GM13977 (cell line): ENCODE measurements around the gene RIMS4.

Source experiments
- DNase-seq: peaks from one replicate; pipeline ENCODE4 v3.0.0; 2012; ENCODE audit warnings: low spot score
- in situ Hi-C: fragments of 300-500 bp; cut with MboI; formaldehyde crosslinking; loops from one replicate; pipeline ENCODE4 v1.12.0; 2022; ENCODE audit warnings: low sequenced_read_pairs, low pct_unique_long_range_greater_than_20kb, mixed read lengths, inconsistent platforms; ENCODE audit not compliant: unreplicated experiment
- TF ChIP-seq, protein P1 (sequence below): IDR thresholded peaks from 2 replicates; pipeline ENCODE4 v1.5.1; 2012; ENCODE audit warnings: mild to moderate bottlenecking, control low read depth; ENCODE audit not compliant: insufficient read depth; ENCODE audit errors: extremely low read depth, missing control alignments

RIMS4 gene

GRCh38 chr20:44762466-44763140 lies 47.7 kb downstream of the RIMS4 start:
- TF ChIP-seq, protein P1, sequence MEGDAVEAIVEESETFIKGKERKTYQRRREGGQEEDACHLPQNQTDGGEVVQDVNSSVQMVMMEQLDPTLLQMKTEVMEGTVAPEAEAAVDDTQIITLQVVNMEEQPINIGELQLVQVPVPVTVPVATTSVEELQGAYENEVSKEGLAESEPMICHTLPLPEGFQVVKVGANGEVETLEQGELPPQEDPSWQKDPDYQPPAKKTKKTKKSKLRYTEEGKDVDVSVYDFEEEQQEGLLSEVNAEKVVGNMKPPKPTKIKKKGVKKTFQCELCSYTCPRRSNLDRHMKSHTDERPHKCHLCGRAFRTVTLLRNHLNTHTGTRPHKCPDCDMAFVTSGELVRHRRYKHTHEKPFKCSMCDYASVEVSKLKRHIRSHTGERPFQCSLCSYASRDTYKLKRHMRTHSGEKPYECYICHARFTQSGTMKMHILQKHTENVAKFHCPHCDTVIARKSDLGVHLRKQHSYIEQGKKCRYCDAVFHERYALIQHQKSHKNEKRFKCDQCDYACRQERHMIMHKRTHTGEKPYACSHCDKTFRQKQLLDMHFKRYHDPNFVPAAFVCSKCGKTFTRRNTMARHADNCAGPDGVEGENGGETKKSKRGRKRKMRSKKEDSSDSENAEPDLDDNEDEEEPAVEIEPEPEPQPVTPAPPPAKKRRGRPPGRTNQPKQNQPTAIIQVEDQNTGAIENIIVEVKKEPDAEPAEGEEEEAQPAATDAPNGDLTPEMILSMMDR = no peak
- DNase-seq = no peak
- in situ Hi-C loops = no loop called here

GRCh38 chr20:44761423-44761822 lies 48.9 kb downstream of the RIMS4 start:
- TF ChIP-seq, protein P1 = no peak
- DNase-seq = no peak
- in situ Hi-C loops = no loop called here

DNA sequence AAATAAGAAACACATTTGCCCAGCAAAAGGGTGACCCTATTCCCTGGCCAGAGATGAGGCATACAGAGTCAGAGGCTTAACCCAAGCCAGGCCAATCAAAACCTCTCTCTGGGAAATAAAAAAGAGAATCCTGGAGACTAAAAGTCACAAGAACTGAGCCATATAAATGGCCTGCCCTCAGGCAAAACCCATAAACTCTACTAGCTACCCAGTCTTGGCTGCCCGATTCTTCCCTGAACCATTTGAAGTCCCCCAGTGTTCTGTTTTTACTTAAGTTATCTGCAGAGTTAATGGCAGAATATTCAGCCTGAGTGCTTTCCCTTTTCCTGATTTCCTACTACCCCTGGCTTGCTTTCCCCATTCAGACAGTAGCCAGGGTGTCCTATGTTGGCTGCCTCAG lies 50.8 kb downstream of the RIMS4 start:
- TF ChIP-seq, protein P1 = no peak
- DNase-seq = no peak
- in situ Hi-C loops = no loop called here

DNA sequence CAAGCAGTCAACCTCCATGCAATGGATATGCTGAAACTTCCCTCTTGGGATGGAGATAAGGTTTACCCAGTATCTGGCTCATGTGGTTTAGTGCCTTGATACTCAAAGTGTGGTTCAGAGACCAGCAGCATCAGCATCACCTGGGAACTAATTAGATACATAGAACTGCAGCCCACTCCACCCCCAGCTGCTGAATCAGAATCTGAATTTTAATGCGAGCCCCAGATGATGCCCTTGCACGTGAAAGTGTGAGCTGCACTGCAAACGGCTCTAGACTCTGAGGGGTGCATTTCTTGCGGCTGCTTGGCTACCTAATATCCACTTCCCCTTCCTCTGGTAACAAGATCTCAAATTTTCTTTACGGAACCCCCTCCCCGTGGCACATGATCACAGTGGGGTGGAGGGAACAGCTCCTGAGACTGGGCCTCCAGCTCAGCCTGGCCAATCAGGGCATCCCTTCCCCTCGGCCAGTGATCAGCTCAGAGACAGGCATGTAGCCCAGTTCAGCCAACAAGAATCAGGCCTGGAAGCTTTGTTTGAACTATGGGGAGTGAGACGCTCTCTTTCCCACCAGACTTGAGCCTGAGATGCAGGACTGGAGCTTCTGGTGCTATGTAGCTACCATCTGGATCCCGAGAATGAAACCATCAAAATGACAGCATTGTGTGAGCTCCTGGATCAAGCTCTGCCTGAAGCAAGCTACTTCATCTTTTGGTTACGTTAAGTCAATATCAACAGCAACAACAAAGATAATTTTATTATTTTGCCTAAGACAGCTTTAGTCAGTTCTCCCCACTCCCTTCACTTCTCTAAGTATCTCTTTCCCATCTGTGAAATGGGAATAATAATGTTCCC lies 51.9 kb downstream of the RIMS4 start:
- DNase-seq = no peak
- TF ChIP-seq, protein P1 = no peak
- in situ Hi-C loops = no loop called here

GRCh38 chr20:44756956-44757355 lies 53.4 kb downstream of the RIMS4 start:
- no peak for DNase-seq
- in situ Hi-C loops = no loop called here
- TF ChIP-seq, protein P1 = no peak

DNA sequence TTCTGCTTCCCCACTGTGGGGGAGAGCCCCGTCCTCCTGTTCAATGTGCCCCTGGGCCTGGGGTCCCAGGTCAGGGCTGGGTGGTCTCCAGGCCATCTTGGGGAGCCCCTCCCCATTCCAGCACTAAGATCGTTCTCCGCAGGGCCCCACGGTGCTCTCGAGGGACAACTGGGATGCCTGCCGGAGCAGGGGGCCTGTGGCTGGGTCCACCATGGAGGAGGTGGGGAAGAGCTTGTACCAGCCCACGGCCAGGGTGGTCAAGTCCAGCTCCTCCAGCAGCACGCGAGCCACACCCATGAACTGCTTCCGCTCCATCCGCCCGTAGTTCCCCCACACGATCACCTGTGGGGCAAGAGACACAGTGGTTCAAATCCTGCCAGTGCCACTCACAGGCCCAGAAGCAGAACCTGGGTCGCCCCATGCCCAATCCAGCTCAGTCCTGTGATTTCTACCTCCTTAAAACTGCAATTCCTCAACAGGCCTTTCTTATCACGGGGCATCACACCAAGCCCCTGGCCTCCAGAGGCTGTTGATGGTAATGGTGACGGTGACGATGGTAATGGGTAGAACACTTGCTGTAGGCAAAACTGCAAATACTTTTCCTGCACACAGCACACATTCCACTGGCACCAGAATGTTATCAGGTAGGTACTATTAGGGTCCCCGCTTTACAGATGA lies 54.2 kb downstream of the RIMS4 start:
- TF ChIP-seq, protein P1 = no peak
- DNase-seq = no peak
- in situ Hi-C loops = no loop called here
